ENCODE measurements around the gene OXNAD1.

Gene OXNAD1

DNA sequence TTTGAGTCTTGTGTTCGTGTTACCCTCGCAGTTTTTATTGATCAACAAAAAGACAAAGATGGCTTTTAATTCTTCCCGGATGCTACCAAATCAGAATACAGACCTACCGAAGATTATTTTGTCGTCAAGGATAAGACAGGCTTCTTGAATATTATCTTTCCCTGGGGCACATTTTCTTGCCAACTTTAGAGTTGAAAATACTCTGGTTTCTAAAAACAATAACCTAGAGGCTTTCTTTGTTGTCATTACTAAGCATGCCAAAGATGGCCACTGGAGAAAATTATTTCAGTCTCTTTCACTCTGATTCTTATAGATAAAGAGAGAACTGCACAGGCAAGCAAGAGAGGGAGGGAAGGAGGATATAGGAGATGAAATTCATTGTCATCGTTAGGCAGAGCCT, 33.9 kb downstream of the OXNAD1 start:
- no peaks in the 10 kb centered on the region for H4K20me1 ChIP-seq (ENCODE audit: insufficient read depth, low read length)
- H3K36me3 ChIP-seq (replicated peaks; ENCODE audit: insufficient read depth, low read length), result peaks cover 4% of the 10 kb centered on the region

DNA sequence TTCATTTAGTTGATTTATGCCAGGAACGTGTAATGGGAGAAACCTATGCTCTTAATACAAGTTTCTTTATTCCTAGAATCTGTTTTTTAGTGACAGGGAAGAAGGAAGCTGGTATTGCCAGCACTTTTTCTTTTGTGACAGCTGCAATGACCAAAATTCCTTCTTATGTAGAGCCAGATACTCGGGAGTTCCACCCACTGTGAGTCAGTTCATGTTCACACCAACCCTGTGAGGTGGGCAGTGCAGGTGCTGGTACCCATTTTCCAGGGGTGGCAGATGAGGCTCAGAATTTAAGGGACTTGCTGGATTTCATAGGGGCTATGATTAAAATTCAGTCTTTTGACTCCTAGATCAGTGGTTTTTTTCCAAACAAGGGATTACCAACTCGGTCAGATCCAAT, 34.7 kb downstream of the OXNAD1 start:
- Histone ChIP-seq H3K4me1 (ENCODE audit: low read length) (peaks cover 18% of the 10 kb centered on the region), H3K4me3 (ENCODE audit: low read length) (no peak overlapping the region), H3K9ac (ENCODE audit: low read length) (no peak overlapping the region), H3K4me2 (ENCODE audit: low read depth, low read length) (no peak overlapping the region), H3K9me2 (replicated peaks; ENCODE audit: insufficient read depth, low read length) (no peaks in the 10 kb centered on the region), H3K9me3 (replicated peaks; ENCODE audit: insufficient read depth, low read length) (no peaks in the 10 kb centered on the region), H3K27ac (ENCODE audit: low read length) (no peak overlapping the region), H2AFZ (ENCODE audit: low read length) (no peak overlapping the region), H3F3A (ENCODE audit: insufficient read depth, low read length) (no peaks in the 10 kb centered on the region), H3K79me2 (ENCODE audit: low read length) (no peaks in the 10 kb centered on the region), H3K36me3 (replicated peaks; ENCODE audit: insufficient read depth, low read length) (peaks cover 4% of the 10 kb centered on the region), H3K27me3 (replicated peaks; ENCODE audit: insufficient read depth, low read length) (no peaks in the 10 kb centered on the region), H4K20me1 (ENCODE audit: insufficient read depth, low read length) (no peaks in the 10 kb centered on the region)
- no peak for TF ChIP-seq EZH2phosphoT487 (IDR thresholded peaks at IDR 0.05; ENCODE audit: low read length)
- TF ChIP-seq, protein P1, sequence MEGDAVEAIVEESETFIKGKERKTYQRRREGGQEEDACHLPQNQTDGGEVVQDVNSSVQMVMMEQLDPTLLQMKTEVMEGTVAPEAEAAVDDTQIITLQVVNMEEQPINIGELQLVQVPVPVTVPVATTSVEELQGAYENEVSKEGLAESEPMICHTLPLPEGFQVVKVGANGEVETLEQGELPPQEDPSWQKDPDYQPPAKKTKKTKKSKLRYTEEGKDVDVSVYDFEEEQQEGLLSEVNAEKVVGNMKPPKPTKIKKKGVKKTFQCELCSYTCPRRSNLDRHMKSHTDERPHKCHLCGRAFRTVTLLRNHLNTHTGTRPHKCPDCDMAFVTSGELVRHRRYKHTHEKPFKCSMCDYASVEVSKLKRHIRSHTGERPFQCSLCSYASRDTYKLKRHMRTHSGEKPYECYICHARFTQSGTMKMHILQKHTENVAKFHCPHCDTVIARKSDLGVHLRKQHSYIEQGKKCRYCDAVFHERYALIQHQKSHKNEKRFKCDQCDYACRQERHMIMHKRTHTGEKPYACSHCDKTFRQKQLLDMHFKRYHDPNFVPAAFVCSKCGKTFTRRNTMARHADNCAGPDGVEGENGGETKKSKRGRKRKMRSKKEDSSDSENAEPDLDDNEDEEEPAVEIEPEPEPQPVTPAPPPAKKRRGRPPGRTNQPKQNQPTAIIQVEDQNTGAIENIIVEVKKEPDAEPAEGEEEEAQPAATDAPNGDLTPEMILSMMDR (IDR thresholded peaks at IDR 0.05; ENCODE audit: low read length), result no peak
- no peak for TF ChIP-seq EZH2 (optimal IDR thresholded peaks at IDR 0.05; ENCODE audit: low read depth, low read length)
- DNase-seq, result no peak

More for the DNA sequence above, 33.9 kb downstream of the OXNAD1 start:
- Histone ChIP-seq H3K9me3 (replicated peaks; ENCODE audit: insufficient read depth, low read length) (no peaks in the 10 kb centered on the region), H3K4me1 (ENCODE audit: low read length) (peaks cover 18% of the 10 kb centered on the region), H3K4me2 (ENCODE audit: low read depth, low read length) (no peak overlapping the region), H3K9me2 (replicated peaks; ENCODE audit: insufficient read depth, low read length) (no peaks in the 10 kb centered on the region), H3K27me3 (replicated peaks; ENCODE audit: insufficient read depth, low read length) (no peaks in the 10 kb centered on the region), H3K9ac (ENCODE audit: low read length) (no peak overlapping the region), H2AFZ (ENCODE audit: low read length) (no peak overlapping the region), H3K4me3 (ENCODE audit: low read length) (no peak overlapping the region), H3K27ac (ENCODE audit: low read length) (no peak overlapping the region), H3F3A (ENCODE audit: insufficient read depth, low read length) (no peaks in the 10 kb centered on the region), H3K79me2 (ENCODE audit: low read length) (peaks cover 3% of the 10 kb centered on the region; the same call in 1 of the 2 replicates)
- TF ChIP-seq, protein P1 (IDR thresholded peaks at IDR 0.05; ENCODE audit: low read length), result no peak
- TF ChIP-seq EZH2phosphoT487 (IDR thresholded peaks at IDR 0.05; ENCODE audit: low read length) (no peak), EZH2 (optimal IDR thresholded peaks at IDR 0.05; ENCODE audit: low read depth, low read length) (no peak)
- DNase-seq, result no peak

DNA sequence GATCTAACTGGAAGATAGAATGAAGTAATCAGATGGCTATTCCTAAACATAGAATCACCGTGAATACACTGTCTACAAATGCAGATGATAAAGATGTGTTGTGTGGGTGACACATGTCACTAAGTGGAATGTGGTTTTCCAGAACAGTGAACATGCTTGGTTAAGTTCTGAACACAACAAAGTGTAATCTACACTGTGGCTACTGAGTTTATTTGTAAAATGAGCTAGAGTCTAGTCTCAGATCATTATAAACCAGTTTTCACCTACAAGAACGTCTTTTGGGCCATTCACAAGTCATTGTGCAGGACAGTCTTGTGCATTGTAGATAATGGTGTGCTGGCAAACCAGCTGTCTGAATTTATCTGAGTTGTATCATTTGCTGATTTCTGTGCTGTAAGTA, 35.3 kb downstream of the OXNAD1 start:
- Histone ChIP-seq H3F3A (ENCODE audit: insufficient read depth, low read length) (no peaks in the 10 kb centered on the region), H3K9me2 (replicated peaks; ENCODE audit: insufficient read depth, low read length) (no peaks in the 10 kb centered on the region), H3K27me3 (replicated peaks; ENCODE audit: insufficient read depth, low read length) (no peaks in the 10 kb centered on the region), H3K36me3 (replicated peaks; ENCODE audit: insufficient read depth, low read length) (peaks cover 4% of the 10 kb centered on the region), H3K9ac (ENCODE audit: low read length) (no peak overlapping the region), H3K4me3 (ENCODE audit: low read length) (no peak overlapping the region), H4K20me1 (ENCODE audit: insufficient read depth, low read length) (no peaks in the 10 kb centered on the region), H3K9me3 (replicated peaks; ENCODE audit: insufficient read depth, low read length) (no peaks in the 10 kb centered on the region), H3K4me2 (ENCODE audit: low read depth, low read length) (no peak overlapping the region), H2AFZ (ENCODE audit: low read length) (no peak overlapping the region), H3K4me1 (ENCODE audit: low read length) (peaks cover 18% of the 10 kb centered on the region), H3K79me2 (ENCODE audit: low read length) (no peaks in the 10 kb centered on the region), H3K27ac (ENCODE audit: low read length) (no peak overlapping the region)
- TF ChIP-seq, protein P1 (IDR thresholded peaks at IDR 0.05; ENCODE audit: low read length), result no peak
- no peak for TF ChIP-seq EZH2 (optimal IDR thresholded peaks at IDR 0.05; ENCODE audit: low read depth, low read length)
- no peak for TF ChIP-seq EZH2phosphoT487 (IDR thresholded peaks at IDR 0.05; ENCODE audit: low read length)
- no peak for DNase-seq

Data from MM.1S (cell line).